Heart left ventricle (tissue), 16 donors: Measurements from ENCODE around the gene OIT3. TPM values are rescaled to one million over a fixed set of nuclear protein-coding genes. Genes with fewer than 3 reads are reported as not detected.
"Not testable (repeated sequence)": the region's sequence is repeated elsewhere in the genome, so short reads cannot be mapped to it uniquely, and the experiment has no call there.

Experiments used
- ATAC-seq, 4 donors: fragments of 200-7000 bp; cut with Tn5 transposase; one replicate each; pipeline ENCODE4 v1.9.1; 2020 to 2022; ENCODE audit warnings: moderate library complexity in 4 of 4, mild to moderate bottlenecking in 3 of 4, moderate number of reproducible peaks in 1 of 4
- DNase-seq, 5 donors: peaks; one replicate each; pipeline ENCODE4 v3.0.0-alpha.2; 2020
- H3K27ac ChIP-seq, 12 donors: fragments of 200-600 bp; sonication (generic) in 4 of 12; one replicate each; pipeline versions ENCODE4 v1.5.0 to v1.8.0; 2016 to 2022; ENCODE audit warnings: mild to moderate bottlenecking in 2 of 12
- H3K27me3 ChIP-seq, 9 donors: fragments of 200-600 bp; sonication (generic) in 2 of 9; one replicate each; pipeline versions ENCODE4 v1.5.1 to v1.8.0; 2016 to 2022; ENCODE audit warnings: mild to moderate bottlenecking in 3 of 9
- H3K36me3 ChIP-seq, 9 donors: fragments of 200-600 bp; sonication (generic) in 2 of 9; one replicate each; pipeline versions ENCODE4 v1.5.0 to v1.8.0; 2018 to 2022; ENCODE audit warnings: mild to moderate bottlenecking in 2 of 9
- H3K4me1 ChIP-seq, 12 donors: fragments of 200-600 bp; sonication (generic) in 4 of 12; one replicate each; pipeline versions ENCODE4 v1.5.0 to v1.8.0; 2016 to 2022; ENCODE audit warnings: mild to moderate bottlenecking in 3 of 12
- H3K4me3 ChIP-seq, 12 donors: fragments of 200-600 bp; sonication (generic) in 4 of 12; one replicate each; pipeline versions ENCODE4 v1.5.0 to v1.8.0; 2017 to 2022; ENCODE audit warnings: mild to moderate bottlenecking in 9 of 12, moderate library complexity in 4 of 12
- H3K9me3 ChIP-seq, 12 donors: fragments of 200-600 bp; sonication (generic) in 4 of 12; one replicate each; pipeline versions ENCODE4 v1.5.0 to v1.8.0; 2016 to 2022; ENCODE audit warnings: mild to moderate bottlenecking in 1 of 12
- CTCF ChIP-seq, 12 donors: fragments of 200-600 bp; sonication (generic) in 4 of 12; IDR thresholded peaks; one replicate each; pipeline versions ENCODE4 v1.5.0 to v1.8.0; 2018 to 2022; ENCODE audit warnings: antibody characterized with exemption in 12 of 12, mild to moderate bottlenecking in 5 of 12
- POLR2A ChIP-seq, 2 donors: fragments of 450-650 bp; IDR thresholded peaks; one replicate each; pipeline ENCODE4 v1.6.1; 2017; ENCODE audit warnings: antibody characterized with exemption in 2 of 2, mild to moderate bottlenecking in 2 of 2, moderate library complexity in 2 of 2
- WGBS, 4 donors: extraction: QIAGEN DNeasy Blood & Tissue Kit in 2 of 4; methylation state at CpG; one replicate each; pipeline versions ENCODE4 v1.1.5 to v1.1.7; 2013 to 2018; 5-methylcytosine and 5-hydroxymethylcytosine counted together
- intact Hi-C, 10 donors: fragments of 100-400 bp; cut with DNase I; formaldehyde crosslinking; loops; one replicate each; pipeline versions ENCODE4 v1.11.1 to v1.14.2; 2022
- polyA plus RNA-seq, 2 donors: library from polyadenylated mRNA; stranded (reverse); fragments of 200-250 nt; gene quantifications; one replicate each; pipeline ENCODE4 v1.2.3, GENCODE V29; 2013
- total RNA-seq, 9 donors: library from RNA; depleted of rRNA in 2 of 9; stranded (reverse); fragments of >200 nt in 2 of 9; fragmentation: NEBNext Ultra II Directional in 3 of 9; extraction: Animal tissue kit (Norgen Biotek cat#: 25700) in 3 of 9; gene quantifications; one replicate each; pipeline versions ENCODE4 v1.1.0 to v1.2.4, GENCODE V29; 2016 to 2023
- donor health status: ischemic (EF 13 %, LVEDD 7.1; RV severe dilation, severe dysfunction).
- donor health status: healthy with polysubstance abuse.
- donor health status: DM: no; HTN: yes; CAD: no.
- donor health status: DM: no; HTN: no; CAD: no.
- donor health status: ischemic (EF 25% LVEDD 6.9; RV normal size, moderate dysfunction).
- donor health status: ischemic (EF 25% LVEDD 5.7; RV mildly dilated, moderate dysfunction).
- donor health status: healthy.
- donor health status: DM: yes; HTN: yes; CAD: no.
- donor health status: ischemic (EF 35%, LVEDD 5.7; RV mildly dilated, moderate dysfunction).
- donor health status: nonischemic (EF 11% LVEDD 7.7; RV severe dilation, severe dysfunction).
- donor health status: DM: yes; HTN: yes; CAD: no.
- donor health status: PGD.
- donor health status: ischemic (EF 29% LVEDD 5.4; RV normal size, mild dysfunction).
- donor health status: nonischemic (EF 23%, LVEDD 6.1; RV moderate dilation, normal function).

OIT3 gene
- total and polyA plus RNA-seq, 11 donors = 0.16 to 0.53 (median 0.32) TPM; not detected in 7

GRCh38 chr10:72895236-72895850, 1.8 kb downstream of the OIT3 start:
- no peaks in the 10 kb centered on the region for H3K36me3 ChIP-seq
- H3K4me1 ChIP-seq = peaks cover 0 to 11% (median 2%) of the 10 kb centered on the region in 12 donors
- no peak overlapping the region for H3K4me3 ChIP-seq
- TF ChIP-seq POLR2A (IDR thresholded peaks at IDR 0.05) = no peak
- TF ChIP-seq CTCF (IDR thresholded peaks at IDR 0.05) = no peak
- DNase-seq (no peak), ATAC-seq (no peak)
- 71 to 79% (median 74%) methylated on average over 11 of the region's 11 CpGs for WGBS, 4 donors
- H3K9me3 ChIP-seq = no peaks in the 10 kb centered on the region
- no peaks in the 10 kb centered on the region for H3K27me3 ChIP-seq
- intact Hi-C loops = no loop called here
- H3K27ac ChIP-seq = no peak overlapping the region

- intact Hi-C loops = no loop called here
- 94 to 97% (median 96%) methylated on average over 10 of the region's 10 CpGs for WGBS, 4 donors
- Histone ChIP-seq H3K27ac (no peak overlapping the region), H3K4me3 (no peak overlapping the region), H3K9me3 (no peaks in the 10 kb centered on the region), H3K36me3 (no peaks in the 10 kb centered on the region), H3K4me1 (peaks cover 0 to under 1% (median 0%) of the 10 kb centered on the region in 12 donors), H3K27me3 (no peaks in the 10 kb centered on the region)
- ATAC-seq = no peak
- TF ChIP-seq POLR2A (IDR thresholded peaks at IDR 0.05) (no peak), CTCF (IDR thresholded peaks at IDR 0.05) (no peak)
- DNase-seq = no peak
Observed at GRCh38 chr10:72898616-72899015, 5.1 kb downstream of the OIT3 start.

GRCh38 chr10:72899545-72899944, 6.0 kb downstream of the OIT3 start:
- WGBS, 4 donors = 91 to 100% (median 95%) methylated on average over 1 of the region's 1 CpG
- Histone ChIP-seq H3K4me3 (no peak overlapping the region), H3K4me1 (no peaks in the 10 kb centered on the region), H3K27ac (no peak overlapping the region), H3K9me3 (no peaks in the 10 kb centered on the region), H3K27me3 (no peaks in the 10 kb centered on the region), H3K36me3 (no peaks in the 10 kb centered on the region)
- no peak for ATAC-seq
- no peak for DNase-seq
- intact Hi-C loops = no loop called here
- no peak for TF ChIP-seq CTCF (IDR thresholded peaks at IDR 0.05)
- no peak for TF ChIP-seq POLR2A (IDR thresholded peaks at IDR 0.05)

GRCh38 chr10:72903941-72904446, 10.5 kb downstream of the OIT3 start:
- H3K4me1 ChIP-seq, H3K4me3 ChIP-seq, H3K9me3 ChIP-seq, H3K27me3 ChIP-seq, H3K27ac ChIP-seq, DNase-seq, intact Hi-C loops, H3K36me3 ChIP-seq, ATAC-seq: not testable (repeated sequence)
- WGBS, 4 donors = 91 to 97% (median 94%) methylated on average over 15 of the region's 15 CpGs

- no peak for TF ChIP-seq POLR2A (IDR thresholded peaks at IDR 0.05)
- TF ChIP-seq CTCF (IDR thresholded peaks at IDR 0.05) = no peak
- ATAC-seq = no peak
- intact Hi-C loops = no loop called here
- no peaks in the 10 kb centered on the region for H3K27me3 ChIP-seq
- no peak for DNase-seq
- no peaks in the 10 kb centered on the region for H3K9me3 ChIP-seq
- WGBS, 4 donors = 87 to 94% (median 89%) methylated on average over 3 of the region's 3 CpGs
- H3K4me1 ChIP-seq = no peaks in the 10 kb centered on the region
- no peaks in the 10 kb centered on the region for H3K36me3 ChIP-seq
- H3K4me3 ChIP-seq = no peak overlapping the region
- H3K27ac ChIP-seq = no peak overlapping the region
Observed at GRCh38 chr10:72904806-72905205, 11.3 kb downstream of the OIT3 start.
